ENCODE data around the gene PTPRT.

The PTPRT gene

GRCh38 chr20:42531508-42531961 lies 658.2 kb downstream of the PTPRT start:
- H3K27me3 ChIP-seq (ENCODE audit: control insufficient read depth, insufficient read depth, low read length, poor library complexity, severe bottlenecking), result no peaks in the 10 kb centered on the region
- H3K4me1 ChIP-seq (ENCODE audit: control insufficient read depth, insufficient read depth, low read length), result no peaks in the 10 kb centered on the region
- no peaks in the 10 kb centered on the region for H3K9me3 ChIP-seq (ENCODE audit: control insufficient read depth, low read length)
- H3K4me3 ChIP-seq (ENCODE audit: insufficient read depth, low read depth, low read length), result no peak overlapping the region
- no peak overlapping the region for H3K27ac ChIP-seq (ENCODE audit: insufficient read depth, low read depth, low read length, poor library complexity, severe bottlenecking)
- WGBS, 2 experiments, result 87 to 88% methylated on average over 7 of the region's 7 CpGs
- H3K36me3 ChIP-seq (ENCODE audit: control insufficient read depth, insufficient read depth, low read length), result no peaks in the 10 kb centered on the region

GRCh38 chr20:42530855-42531448 lies 658.8 kb downstream of the PTPRT start:
- Histone ChIP-seq H3K9me3 (ENCODE audit: control insufficient read depth, low read length) (no peaks in the 10 kb centered on the region), H3K4me3 (ENCODE audit: insufficient read depth, low read depth, low read length) (no peak overlapping the region), H3K36me3 (ENCODE audit: control insufficient read depth, insufficient read depth, low read length) (no peaks in the 10 kb centered on the region), H3K4me1 (ENCODE audit: control insufficient read depth, insufficient read depth, low read length) (no peaks in the 10 kb centered on the region), H3K27ac (ENCODE audit: insufficient read depth, low read depth, low read length, poor library complexity, severe bottlenecking) (no peak overlapping the region), H3K27me3 (ENCODE audit: control insufficient read depth, insufficient read depth, low read length, poor library complexity, severe bottlenecking) (no peaks in the 10 kb centered on the region)
- 30 to 34% methylated on average over 4 of the region's 4 CpGs for WGBS, 2 experiments

- H3K36me3 ChIP-seq (ENCODE audit: control insufficient read depth, insufficient read depth, low read length), result no peaks in the 10 kb centered on the region
- H3K4me3 ChIP-seq (ENCODE audit: insufficient read depth, low read depth, low read length), result no peak overlapping the region
- no peaks in the 10 kb centered on the region for H3K9me3 ChIP-seq (ENCODE audit: control insufficient read depth, low read length)
- WGBS, 2 experiments, result 94 to 97% methylated on average over 4 of the region's 4 CpGs
- H3K27me3 ChIP-seq (ENCODE audit: control insufficient read depth, insufficient read depth, low read length, poor library complexity, severe bottlenecking), result no peaks in the 10 kb centered on the region
- H3K27ac ChIP-seq (ENCODE audit: insufficient read depth, low read depth, low read length, poor library complexity, severe bottlenecking), result no peak overlapping the region
- H3K4me1 ChIP-seq (ENCODE audit: control insufficient read depth, insufficient read depth, low read length), result no peaks in the 10 kb centered on the region
These were observed 659.5 kb downstream of the PTPRT start for GRCh38 chr20:42530191-42530590.

GRCh38 chr20:42524058-42524457 lies 665.6 kb downstream of the PTPRT start:
- Histone ChIP-seq H3K4me3 (ENCODE audit: insufficient read depth, low read depth, low read length) (no peak overlapping the region), H3K27me3 (ENCODE audit: control insufficient read depth, insufficient read depth, low read length, poor library complexity, severe bottlenecking) (no peaks in the 10 kb centered on the region), H3K4me1 (ENCODE audit: control insufficient read depth, insufficient read depth, low read length) (no peaks in the 10 kb centered on the region), H3K36me3 (ENCODE audit: control insufficient read depth, insufficient read depth, low read length) (no peaks in the 10 kb centered on the region), H3K9me3 (ENCODE audit: control insufficient read depth, low read length) (no peaks in the 10 kb centered on the region), H3K27ac (ENCODE audit: insufficient read depth, low read depth, low read length, poor library complexity, severe bottlenecking) (no peak overlapping the region)
- 96 to 100% methylated on average over 1 of the region's 1 CpG for WGBS, 2 experiments

GRCh38 chr20:42516692-42517091 lies 673.0 kb downstream of the PTPRT start:
- no peak overlapping the region for H3K27ac ChIP-seq (ENCODE audit: insufficient read depth, low read depth, low read length, poor library complexity, severe bottlenecking)
- H3K36me3 ChIP-seq (ENCODE audit: control insufficient read depth, insufficient read depth, low read length), result no peaks in the 10 kb centered on the region
- no peaks in the 10 kb centered on the region for H3K27me3 ChIP-seq (ENCODE audit: control insufficient read depth, insufficient read depth, low read length, poor library complexity, severe bottlenecking)
- H3K4me3 ChIP-seq (ENCODE audit: insufficient read depth, low read depth, low read length), result no peak overlapping the region
- H3K9me3 ChIP-seq (ENCODE audit: control insufficient read depth, low read length), result no peaks in the 10 kb centered on the region
- no peaks in the 10 kb centered on the region for H3K4me1 ChIP-seq (ENCODE audit: control insufficient read depth, insufficient read depth, low read length)
- WGBS, 2 experiments, result 93 to 100% methylated on average over 1 to 2 of the region's 3 CpGs

GRCh38 chr20:42510686-42511085 lies 679.0 kb downstream of the PTPRT start:
- no peaks in the 10 kb centered on the region for H3K36me3 ChIP-seq (ENCODE audit: control insufficient read depth, insufficient read depth, low read length)
- H3K4me1 ChIP-seq (ENCODE audit: control insufficient read depth, insufficient read depth, low read length), result no peaks in the 10 kb centered on the region
- no peaks in the 10 kb centered on the region for H3K9me3 ChIP-seq (ENCODE audit: control insufficient read depth, low read length)
- WGBS, 2 experiments, result 83 to 85% methylated on average over 4 of the region's 4 CpGs
- no peak overlapping the region for H3K27ac ChIP-seq (ENCODE audit: insufficient read depth, low read depth, low read length, poor library complexity, severe bottlenecking)
- no peaks in the 10 kb centered on the region for H3K27me3 ChIP-seq (ENCODE audit: control insufficient read depth, insufficient read depth, low read length, poor library complexity, severe bottlenecking)
- H3K4me3 ChIP-seq (ENCODE audit: insufficient read depth, low read depth, low read length), result no peak overlapping the region

- no peaks in the 10 kb centered on the region for H3K4me1 ChIP-seq (ENCODE audit: control insufficient read depth, insufficient read depth, low read length)
- H3K27ac ChIP-seq (ENCODE audit: insufficient read depth, low read depth, low read length, poor library complexity, severe bottlenecking), result no peak overlapping the region
- no peaks in the 10 kb centered on the region for H3K27me3 ChIP-seq (ENCODE audit: control insufficient read depth, insufficient read depth, low read length, poor library complexity, severe bottlenecking)
- no peak overlapping the region for H3K4me3 ChIP-seq (ENCODE audit: insufficient read depth, low read depth, low read length)
- WGBS, 2 experiments, result 88 to 91% methylated on average over 3 of the region's 3 CpGs
- H3K36me3 ChIP-seq (ENCODE audit: control insufficient read depth, insufficient read depth, low read length), result no peaks in the 10 kb centered on the region
- H3K9me3 ChIP-seq (ENCODE audit: control insufficient read depth, low read length), result no peaks in the 10 kb centered on the region
These were observed 681.8 kb downstream of the PTPRT start for GRCh38 chr20:42507874-42508273.

- H3K4me1 ChIP-seq (ENCODE audit: control insufficient read depth, insufficient read depth, low read length), result no peaks in the 10 kb centered on the region
- H3K9me3 ChIP-seq (ENCODE audit: control insufficient read depth, low read length), result no peaks in the 10 kb centered on the region
- H3K27ac ChIP-seq (ENCODE audit: insufficient read depth, low read depth, low read length, poor library complexity, severe bottlenecking), result no peak overlapping the region
- 93 to 95% methylated on average over 2 of the region's 2 CpGs for WGBS, 2 experiments
- no peak overlapping the region for H3K4me3 ChIP-seq (ENCODE audit: insufficient read depth, low read depth, low read length)
- H3K27me3 ChIP-seq (ENCODE audit: control insufficient read depth, insufficient read depth, low read length, poor library complexity, severe bottlenecking), result no peaks in the 10 kb centered on the region
- H3K36me3 ChIP-seq (ENCODE audit: control insufficient read depth, insufficient read depth, low read length), result no peaks in the 10 kb centered on the region
These were observed 683.3 kb downstream of the PTPRT start for GRCh38 chr20:42506397-42506796.

- Histone ChIP-seq H3K4me1 (ENCODE audit: control insufficient read depth, insufficient read depth, low read length) (no peaks in the 10 kb centered on the region), H3K9me3 (ENCODE audit: control insufficient read depth, low read length) (no peaks in the 10 kb centered on the region), H3K4me3 (ENCODE audit: insufficient read depth, low read depth, low read length) (no peak overlapping the region), H3K27me3 (ENCODE audit: control insufficient read depth, insufficient read depth, low read length, poor library complexity, severe bottlenecking) (no peaks in the 10 kb centered on the region), H3K36me3 (ENCODE audit: control insufficient read depth, insufficient read depth, low read length) (no peaks in the 10 kb centered on the region), H3K27ac (ENCODE audit: insufficient read depth, low read depth, low read length, poor library complexity, severe bottlenecking) (no peak overlapping the region)
These were observed 687.1 kb downstream of the PTPRT start for GRCh38 chr20:42502591-42502990.

- 93 to 96% methylated on average over 5 of the region's 5 CpGs for WGBS, 2 experiments
- Histone ChIP-seq H3K27me3 (ENCODE audit: control insufficient read depth, insufficient read depth, low read length, poor library complexity, severe bottlenecking) (no peaks in the 10 kb centered on the region), H3K4me3 (ENCODE audit: insufficient read depth, low read depth, low read length) (no peak overlapping the region)
These were observed 693.1 kb downstream of the PTPRT start for GRCh38 chr20:42496595-42496994.

GRCh38 chr20:42494290-42494689 lies 695.4 kb downstream of the PTPRT start:
- H3K27ac ChIP-seq (ENCODE audit: insufficient read depth, low read depth, low read length, poor library complexity, severe bottlenecking), result no peak overlapping the region
- H3K9me3 ChIP-seq (ENCODE audit: control insufficient read depth, low read length), result no peaks in the 10 kb centered on the region
- no peak overlapping the region for H3K4me3 ChIP-seq (ENCODE audit: insufficient read depth, low read depth, low read length)
- WGBS, 2 experiments, result 85 to 88% methylated on average over 2 to 4 of the region's 4 CpGs
- no peaks in the 10 kb centered on the region for H3K36me3 ChIP-seq (ENCODE audit: control insufficient read depth, insufficient read depth, low read length)
- H3K27me3 ChIP-seq (ENCODE audit: control insufficient read depth, insufficient read depth, low read length, poor library complexity, severe bottlenecking), result no peaks in the 10 kb centered on the region
- no peaks in the 10 kb centered on the region for H3K4me1 ChIP-seq (ENCODE audit: control insufficient read depth, insufficient read depth, low read length)

More at GRCh38 chr20:42496595-42496994, 693.1 kb downstream of the PTPRT start:
- Histone ChIP-seq H3K36me3 (ENCODE audit: control insufficient read depth, insufficient read depth, low read length) (no peaks in the 10 kb centered on the region), H3K27ac (ENCODE audit: insufficient read depth, low read depth, low read length, poor library complexity, severe bottlenecking) (no peak overlapping the region), H3K9me3 (ENCODE audit: control insufficient read depth, low read length) (no peaks in the 10 kb centered on the region), H3K4me1 (ENCODE audit: control insufficient read depth, insufficient read depth, low read length) (no peaks in the 10 kb centered on the region)
